Neural cell (in vitro differentiated cells): ENCODE results near the gene ERBB2. TPM values are rescaled to one million over a fixed set of nuclear protein-coding genes. Genes with fewer than 3 reads are reported as not detected.

Experiments
- H2AFZ ChIP-seq: fragments of 200-600, 300-800 bp; sonication (generic), shearing (Covaris generic); 2 replicates; pipeline ENCODE4 v1.6.0; 2014; ENCODE audit warnings: low read depth, mild to moderate bottlenecking, antibody characterized with exemption, low read length, moderate library complexity
- H3F3A ChIP-seq: fragments of 200-600 bp; shearing (Covaris generic); 2 replicates; pipeline ENCODE4 v1.6.1; 2016; ENCODE audit warnings: mild to moderate bottlenecking, moderate library complexity, mixed read lengths, antibody characterized with exemption, low read length; ENCODE audit not compliant: insufficient read depth, poor library complexity, severe bottlenecking
- H3K27ac ChIP-seq: fragments of 200-600, 300-800 bp; sonication (generic), shearing (Covaris generic); 2 replicates; pipeline ENCODE4 v1.5.1; 2014; ENCODE audit warnings: mild to moderate bottlenecking, low read length, moderate library complexity
- H3K27me3 ChIP-seq: fragments of 300-800, 200-600 bp; sonication (generic), shearing (Covaris generic); 2 replicates; pipeline ENCODE4 v1.6.0; 2014; ENCODE audit warnings: mild to moderate bottlenecking, low read depth, low read length, moderate library complexity; ENCODE audit not compliant: insufficient read depth
- H3K36me3 ChIP-seq: fragments of 300-800, 200-600 bp; sonication (generic), shearing (Covaris generic); 2 replicates; pipeline ENCODE4 v1.5.1; 2014; ENCODE audit warnings: mild to moderate bottlenecking, antibody characterized with exemption, low read length, moderate library complexity; ENCODE audit not compliant: insufficient read depth
- H3K4me2 ChIP-seq: fragments of 300-800, 200-600 bp; sonication (generic), shearing (Covaris generic); 2 replicates; pipeline ENCODE4 v1.6.0; 2014; ENCODE audit warnings: mild to moderate bottlenecking, low read length
- H3K4me3 ChIP-seq: fragments of 300-800, 200-600 bp; sonication (generic), shearing (Covaris generic); 2 replicates; pipeline ENCODE4 v1.5.1; 2014; ENCODE audit warnings: mild to moderate bottlenecking, low read length, moderate library complexity
- H3K79me2 ChIP-seq: fragments of 200-600 bp; shearing (Covaris generic); replicated peaks from 2 replicates; pipeline ENCODE4 v1.6.0; 2014; ENCODE audit warnings: mild to moderate bottlenecking, low read length, moderate library complexity; ENCODE audit not compliant: insufficient read depth
- H3K9ac ChIP-seq: fragments of 300-800, 200-600 bp; sonication (generic), shearing (Covaris generic); 2 replicates; pipeline ENCODE4 v1.6.1; 2016; ENCODE audit warnings: mild to moderate bottlenecking, low read length, mixed read lengths
- H3K9me2 ChIP-seq: fragments of 200-600 bp; shearing (Covaris generic); 2 replicates; pipeline ENCODE4 v1.6.1; 2016; ENCODE audit warnings: mild to moderate bottlenecking, low read length, mixed read lengths; ENCODE audit not compliant: insufficient read depth
- H3K9me3 ChIP-seq: fragments of 200-600, 300-800 bp; sonication (generic), shearing (Covaris generic); 2 replicates; pipeline ENCODE4 v1.6.1; 2016; ENCODE audit warnings: mild to moderate bottlenecking, mixed run types, low read length, moderate library complexity, mixed read lengths
- H4K20me1 ChIP-seq: fragments of 200-600 bp; shearing (Covaris generic); 2 replicates; pipeline ENCODE4 v1.6.1; 2016; ENCODE audit warnings: mild to moderate bottlenecking, mixed run types; ENCODE audit not compliant: insufficient read depth
- EP300 ChIP-seq: fragments of 450-650 bp; conservative IDR thresholded peaks from 2 replicates; pipeline ENCODE4 v1.6.1; 2014; ENCODE audit warnings: antibody characterized with exemption, mild to moderate bottlenecking, moderate library complexity; ENCODE audit not compliant: poor library complexity, severe bottlenecking
- EZH2 ChIP-seq: fragments of 200-600, 300-800 bp; shearing (Covaris generic), sonication (generic); IDR thresholded peaks from 2 replicates; pipeline ENCODE4 v1.6.1; 2014; ENCODE audit warnings: antibody characterized with exemption, low read length, borderline replicate concordance, mild to moderate bottlenecking; ENCODE audit not compliant: insufficient read depth, poor library complexity, severe bottlenecking
- MXI1 ChIP-seq: fragments of 450-650 bp; conservative IDR thresholded peaks from 2 replicates; pipeline ENCODE4 v1.6.1; 2014; ENCODE audit warnings: antibody characterized with exemption, mild to moderate bottlenecking; ENCODE audit not compliant: poor library complexity, severe bottlenecking
- POLR2AphosphoS5 ChIP-seq: IDR thresholded peaks from 2 replicates; pipeline ENCODE4 v1.6.1; 2012
- RAD21 ChIP-seq: fragments of 450-650 bp; conservative IDR thresholded peaks from 2 replicates; pipeline ENCODE4 v1.6.1; 2014; ENCODE audit warnings: antibody characterized with exemption, mild to moderate bottlenecking, moderate library complexity
- SMC3 ChIP-seq: fragments of 450-650 bp; conservative IDR thresholded peaks from 2 replicates; pipeline ENCODE4 v1.6.1; 2014; ENCODE audit warnings: antibody characterized with exemption, mild to moderate bottlenecking, moderate library complexity; ENCODE audit not compliant: poor library complexity
- TAF1 ChIP-seq: IDR thresholded peaks from 2 replicates; pipeline ENCODE4 v1.6.1; 2012; ENCODE audit warnings: low read depth
- polyA plus RNA-seq: library from polyadenylated mRNA; depleted of rRNA; stranded (reverse); fragments of >200 nt; gene quantifications from 2 replicates; pipeline ENCODE4 v1.2.3, GENCODE V29; 2014
- TF ChIP-seq, protein P1 (sequence below): fragments of 450-650 bp; IDR thresholded peaks from 2 replicates; pipeline ENCODE4 v1.5.1; 2014; ENCODE audit warnings: antibody characterized with exemption, mild to moderate bottlenecking, moderate library complexity; ENCODE audit not compliant: poor library complexity, severe bottlenecking
- TF ChIP-seq, protein P2 (sequence below): IDR thresholded peaks from 2 replicates; pipeline ENCODE4 v1.6.1; 2012; ENCODE audit warnings: borderline replicate concordance

Gene ERBB2
- polyA plus RNA-seq, 1 donor from 2014 or later = 16.0 TPM

DNA sequence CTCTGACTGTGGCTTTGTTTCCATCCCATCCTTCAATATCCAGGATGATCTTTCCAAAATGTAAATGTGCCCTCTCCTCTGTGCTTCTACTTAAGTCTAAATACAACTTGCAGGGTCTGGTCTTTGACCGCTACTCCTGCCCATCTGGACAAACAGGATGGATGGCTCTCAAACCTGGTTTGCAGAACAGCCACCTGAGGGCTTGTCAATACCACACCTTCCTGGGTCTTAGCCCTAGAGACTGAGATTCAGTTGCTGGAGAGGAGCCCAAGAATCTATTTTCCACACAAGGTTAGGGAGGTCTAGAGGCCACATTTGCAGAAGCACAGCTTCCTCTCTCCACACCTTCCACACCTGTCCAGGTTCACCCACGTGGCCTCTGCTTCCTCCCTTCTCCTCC is 36.0 kb downstream of the ERBB2 start:
- TF ChIP-seq MXI1 = no peak
- TF ChIP-seq, protein P1, sequence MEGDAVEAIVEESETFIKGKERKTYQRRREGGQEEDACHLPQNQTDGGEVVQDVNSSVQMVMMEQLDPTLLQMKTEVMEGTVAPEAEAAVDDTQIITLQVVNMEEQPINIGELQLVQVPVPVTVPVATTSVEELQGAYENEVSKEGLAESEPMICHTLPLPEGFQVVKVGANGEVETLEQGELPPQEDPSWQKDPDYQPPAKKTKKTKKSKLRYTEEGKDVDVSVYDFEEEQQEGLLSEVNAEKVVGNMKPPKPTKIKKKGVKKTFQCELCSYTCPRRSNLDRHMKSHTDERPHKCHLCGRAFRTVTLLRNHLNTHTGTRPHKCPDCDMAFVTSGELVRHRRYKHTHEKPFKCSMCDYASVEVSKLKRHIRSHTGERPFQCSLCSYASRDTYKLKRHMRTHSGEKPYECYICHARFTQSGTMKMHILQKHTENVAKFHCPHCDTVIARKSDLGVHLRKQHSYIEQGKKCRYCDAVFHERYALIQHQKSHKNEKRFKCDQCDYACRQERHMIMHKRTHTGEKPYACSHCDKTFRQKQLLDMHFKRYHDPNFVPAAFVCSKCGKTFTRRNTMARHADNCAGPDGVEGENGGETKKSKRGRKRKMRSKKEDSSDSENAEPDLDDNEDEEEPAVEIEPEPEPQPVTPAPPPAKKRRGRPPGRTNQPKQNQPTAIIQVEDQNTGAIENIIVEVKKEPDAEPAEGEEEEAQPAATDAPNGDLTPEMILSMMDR = no peak
- no peak for TF ChIP-seq RAD21
- Histone ChIP-seq H4K20me1 (no peaks in the 10 kb centered on the region), H3K4me2 (no peak overlapping the region), H3F3A (no peaks in the 10 kb centered on the region), H3K36me3 (no peaks in the 10 kb centered on the region), H3K9ac (no peak overlapping the region), H3K79me2 (no peaks in the 10 kb centered on the region), H3K9me2 (no peaks in the 10 kb centered on the region), H3K27me3 (peaks cover 50% of the 10 kb centered on the region), H3K27ac (no peak overlapping the region), H3K9me3 (no peaks in the 10 kb centered on the region), H3K4me3 (no peak overlapping the region), H2AFZ (no peak overlapping the region)

DNA sequence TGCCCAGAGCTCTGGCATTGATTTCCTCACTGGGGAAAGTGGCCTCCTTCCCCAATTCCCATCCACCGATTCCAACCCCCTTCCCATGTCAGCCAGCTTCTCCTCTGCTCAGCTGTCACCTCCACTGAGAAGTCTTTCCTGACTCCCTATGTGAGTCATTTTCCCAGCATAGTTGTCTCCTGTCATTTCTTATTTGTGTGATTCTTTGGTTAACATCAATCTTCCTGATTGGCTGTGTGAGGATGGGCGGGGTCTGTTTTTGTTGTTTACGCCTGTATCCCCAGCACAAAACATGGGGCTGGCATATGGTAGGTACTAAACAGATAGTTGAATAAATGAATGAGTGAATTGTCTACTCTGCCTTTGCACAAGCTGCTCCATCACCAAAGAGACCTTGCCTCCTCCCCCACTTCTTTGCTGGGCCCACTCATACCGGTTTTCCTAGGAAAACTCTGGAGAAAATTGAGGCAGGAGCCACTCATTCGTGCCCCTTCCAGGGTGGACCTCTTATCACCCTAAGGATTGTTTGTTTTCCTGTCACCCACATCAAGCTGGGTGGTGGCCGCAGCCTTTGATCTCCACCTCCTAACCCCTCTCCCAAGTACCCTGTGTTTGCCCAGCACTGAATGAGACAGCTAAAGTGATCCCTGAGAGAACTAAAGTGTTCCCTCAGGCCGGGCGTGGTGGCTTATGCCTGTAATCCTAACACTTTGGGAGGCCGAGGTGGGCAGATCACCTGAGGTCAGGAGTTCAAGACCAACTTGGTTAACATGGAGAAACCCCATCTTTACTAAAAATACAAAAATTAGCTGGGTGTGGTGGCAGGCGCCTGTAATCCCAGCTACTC is 36.7 kb downstream of the ERBB2 start:
- H2AFZ ChIP-seq = no peak overlapping the region
- H3K4me3 ChIP-seq = no peak overlapping the region
- H3K79me2 ChIP-seq = no peaks in the 10 kb centered on the region
- H3F3A ChIP-seq = no peaks in the 10 kb centered on the region
- H3K9me2 ChIP-seq = no peaks in the 10 kb centered on the region
- H3K4me2 ChIP-seq = no peak overlapping the region
- TF ChIP-seq, protein P1 = no peak
- TF ChIP-seq EZH2 (no peak), POLR2AphosphoS5 (no peak), TAF1 (no peak), SMC3 (no peak), EP300 (no peak)
- TF ChIP-seq, protein P2, sequence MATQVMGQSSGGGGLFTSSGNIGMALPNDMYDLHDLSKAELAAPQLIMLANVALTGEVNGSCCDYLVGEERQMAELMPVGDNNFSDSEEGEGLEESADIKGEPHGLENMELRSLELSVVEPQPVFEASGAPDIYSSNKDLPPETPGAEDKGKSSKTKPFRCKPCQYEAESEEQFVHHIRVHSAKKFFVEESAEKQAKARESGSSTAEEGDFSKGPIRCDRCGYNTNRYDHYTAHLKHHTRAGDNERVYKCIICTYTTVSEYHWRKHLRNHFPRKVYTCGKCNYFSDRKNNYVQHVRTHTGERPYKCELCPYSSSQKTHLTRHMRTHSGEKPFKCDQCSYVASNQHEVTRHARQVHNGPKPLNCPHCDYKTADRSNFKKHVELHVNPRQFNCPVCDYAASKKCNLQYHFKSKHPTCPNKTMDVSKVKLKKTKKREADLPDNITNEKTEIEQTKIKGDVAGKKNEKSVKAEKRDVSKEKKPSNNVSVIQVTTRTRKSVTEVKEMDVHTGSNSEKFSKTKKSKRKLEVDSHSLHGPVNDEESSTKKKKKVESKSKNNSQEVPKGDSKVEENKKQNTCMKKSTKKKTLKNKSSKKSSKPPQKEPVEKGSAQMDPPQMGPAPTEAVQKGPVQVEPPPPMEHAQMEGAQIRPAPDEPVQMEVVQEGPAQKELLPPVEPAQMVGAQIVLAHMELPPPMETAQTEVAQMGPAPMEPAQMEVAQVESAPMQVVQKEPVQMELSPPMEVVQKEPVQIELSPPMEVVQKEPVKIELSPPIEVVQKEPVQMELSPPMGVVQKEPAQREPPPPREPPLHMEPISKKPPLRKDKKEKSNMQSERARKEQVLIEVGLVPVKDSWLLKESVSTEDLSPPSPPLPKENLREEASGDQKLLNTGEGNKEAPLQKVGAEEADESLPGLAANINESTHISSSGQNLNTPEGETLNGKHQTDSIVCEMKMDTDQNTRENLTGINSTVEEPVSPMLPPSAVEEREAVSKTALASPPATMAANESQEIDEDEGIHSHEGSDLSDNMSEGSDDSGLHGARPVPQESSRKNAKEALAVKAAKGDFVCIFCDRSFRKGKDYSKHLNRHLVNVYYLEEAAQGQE = no peak
- H3K27ac ChIP-seq = no peak overlapping the region
- no peaks in the 10 kb centered on the region for H4K20me1 ChIP-seq
- H3K36me3 ChIP-seq = no peaks in the 10 kb centered on the region
- no peak overlapping the region for H3K9ac ChIP-seq
- H3K27me3 ChIP-seq = peaks cover 55% of the 10 kb centered on the region
- no peaks in the 10 kb centered on the region for H3K9me3 ChIP-seq
